Measurements from ENCODE around the gene PRR12. TPM values are rescaled to one million over a fixed set of nuclear protein-coding genes. Genes with fewer than 3 reads are reported as not detected.

The PRR12 gene
- polyA plus RNA-seq, 3 donors, result 5.1 to 11.5 (median 7.3) TPM

DNA sequence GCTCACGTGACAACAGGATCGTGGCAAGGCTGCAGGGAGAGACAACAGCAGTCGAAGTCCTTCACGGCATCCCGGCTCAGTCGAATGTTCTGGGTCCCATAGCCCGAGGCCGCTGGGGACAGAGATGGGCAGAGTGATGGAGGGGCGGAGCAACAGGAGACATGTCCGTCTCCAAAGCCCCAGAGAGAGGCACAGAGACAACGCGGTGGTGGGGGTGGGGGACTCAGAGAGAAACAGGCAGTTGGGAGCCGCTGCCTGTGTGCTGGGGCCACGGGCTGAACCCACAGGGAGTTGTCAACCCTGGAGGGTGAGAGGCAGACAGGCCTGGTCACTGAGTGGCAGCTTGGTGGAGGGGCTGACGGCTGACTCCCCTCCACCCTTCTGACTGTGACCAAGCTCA, 31.1 kb upstream of the PRR12 start:
- H3K27ac ChIP-seq (ENCODE audit: low read depth, low read length), result no peak overlapping the region

DNA sequence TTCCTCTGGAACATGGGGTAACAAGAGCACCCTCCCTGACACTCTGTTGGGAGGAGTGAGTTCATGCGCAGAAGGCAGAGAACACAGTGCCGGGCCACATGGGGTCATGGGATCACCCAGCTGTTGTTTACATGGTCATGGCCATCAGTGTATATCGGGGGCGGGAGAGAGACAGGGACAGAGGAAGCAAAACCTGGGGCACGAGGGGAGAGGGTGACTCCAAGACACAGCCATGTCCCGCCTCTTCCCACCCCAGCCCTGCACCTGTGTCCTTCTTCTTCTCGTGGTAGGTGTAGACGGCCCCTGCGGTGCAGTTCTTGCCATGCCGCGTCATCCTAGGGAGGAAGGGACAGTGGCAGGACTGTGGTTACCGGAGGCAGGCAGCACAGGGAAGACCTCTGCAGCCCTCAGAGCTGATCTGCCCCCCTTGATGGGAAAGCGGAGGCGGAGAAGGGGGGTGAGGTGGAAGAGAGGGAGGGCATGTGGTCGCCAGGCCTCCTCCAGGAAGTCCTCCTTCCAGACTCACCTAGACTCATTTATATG, 30.6 kb upstream of the PRR12 start:
- 42 to 55% (median 45%) methylated on average over 15 of the region's 15 CpGs for WGBS, 3 donors
- no peak overlapping the region for H3K27ac ChIP-seq (ENCODE audit: low read depth, low read length)

More for the DNA sequence above, 31.1 kb upstream of the PRR12 start:
- WGBS, 3 donors, result 42 to 78% (median 74%) methylated on average over 15 of the region's 15 CpGs

- H3K27ac ChIP-seq (ENCODE audit: low read depth, low read length), result no peak overlapping the region
- 74 to 90% (median 85%) methylated on average over 6 of the region's 6 CpGs for WGBS, 3 donors
Measured at GRCh38 chr19:49564616-49565045, 26.4 kb upstream of the PRR12 start.

GRCh38 chr19:49565261-49565660, 25.7 kb upstream of the PRR12 start:
- no peak overlapping the region for H3K27ac ChIP-seq (ENCODE audit: low read depth, low read length)
- 28 to 41% (median 41%) methylated on average over 4 of the region's 4 CpGs for WGBS, 3 donors

GRCh38 chr19:49566302-49566701, 24.7 kb upstream of the PRR12 start:
- 98 to 100% (median 100%) methylated on average over 3 of the region's 3 CpGs for WGBS, 3 donors
- H3K27ac ChIP-seq (ENCODE audit: low read depth, low read length), result no peak overlapping the region

GRCh38 chr19:49567861-49568441, 23.0 kb upstream of the PRR12 start:
- no peak overlapping the region for H3K27ac ChIP-seq (ENCODE audit: low read depth, low read length)
- 41 to 59% (median 58%) methylated on average over 9 of the region's 9 CpGs for WGBS, 3 donors

GRCh38 chr19:49570138-49570856, 20.7 kb upstream of the PRR12 start:
- H3K27ac ChIP-seq (ENCODE audit: low read depth, low read length), result no peak overlapping the region
- WGBS, 3 donors, result 12 to 34% (median 30%) methylated on average over 14 of the region's 14 CpGs

GRCh38 chr19:49570997-49571676, 19.8 kb upstream of the PRR12 start:
- 60 to 70% (median 66%) methylated on average over 11 of the region's 11 CpGs for WGBS, 3 donors
- H3K27ac ChIP-seq (ENCODE audit: low read depth, low read length), result no peak overlapping the region

DNA sequence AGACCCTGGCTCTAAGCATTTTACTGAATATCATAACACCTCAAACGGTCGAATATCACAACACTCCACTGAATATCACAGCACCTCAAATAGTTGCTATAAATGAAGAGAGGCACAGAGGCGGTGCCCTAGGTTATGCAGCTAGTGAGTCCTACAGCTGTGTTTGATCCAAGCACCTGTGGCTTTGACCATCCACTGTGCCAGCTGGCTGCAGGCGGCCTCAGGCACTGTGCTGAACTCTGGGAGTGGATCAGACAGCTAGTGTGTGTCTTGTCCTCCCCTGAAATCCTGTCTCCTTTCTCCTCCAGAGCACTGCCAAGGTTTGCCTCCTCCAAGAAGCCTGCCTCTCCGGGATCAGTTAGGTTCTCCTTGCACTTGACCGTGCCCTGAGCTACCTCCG, 18.0 kb upstream of the PRR12 start:
- no peak overlapping the region for H3K27ac ChIP-seq (ENCODE audit: low read depth, low read length)
- 76 to 93% (median 88%) methylated on average over 7 of the region's 7 CpGs for WGBS, 3 donors

DNA sequence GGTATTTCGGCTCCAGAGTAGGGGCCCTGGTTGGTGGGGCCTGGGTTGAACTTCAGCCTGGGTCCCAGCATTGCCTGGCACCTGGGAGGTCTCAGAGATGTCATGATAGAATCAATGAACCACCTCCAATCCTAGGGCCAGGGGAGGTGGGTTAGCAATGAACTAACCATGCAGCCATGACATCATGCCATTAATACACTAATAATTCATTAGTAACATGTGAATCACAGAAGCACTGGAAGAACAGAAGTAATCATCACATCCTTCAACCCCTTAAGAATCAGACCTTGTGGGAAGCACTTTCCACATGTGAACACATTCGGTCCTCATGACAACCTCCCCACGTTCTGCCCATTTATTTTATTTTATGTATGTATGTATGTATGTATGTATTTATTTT, 17.6 kb upstream of the PRR12 start:
- 83 to 87% (median 84%) methylated on average over 3 of the region's 3 CpGs for WGBS, 3 donors
- no peak overlapping the region for H3K27ac ChIP-seq (ENCODE audit: low read depth, low read length)

- 90 to 95% (median 93%) methylated on average over 2 of the region's 2 CpGs for WGBS, 3 donors
- no peak overlapping the region for H3K27ac ChIP-seq (ENCODE audit: low read depth, low read length)
Measured at GRCh38 chr19:49574206-49574755, 16.7 kb upstream of the PRR12 start.

- WGBS, 3 donors, result 44 to 74% (median 67%) methylated on average over 4 of the region's 4 CpGs
- H3K27ac ChIP-seq (ENCODE audit: low read depth, low read length), result no peak overlapping the region
Measured at GRCh38 chr19:49579193-49579592, 11.8 kb upstream of the PRR12 start.

DNA sequence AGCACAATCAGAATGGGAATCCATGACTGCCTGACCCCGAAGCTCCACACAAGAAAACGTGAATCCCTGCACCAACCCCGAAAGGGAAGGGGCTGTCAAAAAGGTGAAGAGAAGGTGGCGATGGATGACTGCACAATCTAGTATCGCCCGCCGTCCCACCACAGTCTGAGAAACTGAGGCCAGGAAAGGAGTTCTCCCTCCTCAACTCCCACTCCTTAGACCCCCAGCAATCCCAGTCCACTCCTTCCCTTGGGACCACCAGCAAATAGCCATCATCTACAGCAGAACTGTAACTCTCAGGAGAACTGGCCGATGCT, 11.1 kb upstream of the PRR12 start:
- WGBS, 3 donors, result 0 to 2% (median 2%) methylated on average over 8 of the region's 8 CpGs

DNA sequence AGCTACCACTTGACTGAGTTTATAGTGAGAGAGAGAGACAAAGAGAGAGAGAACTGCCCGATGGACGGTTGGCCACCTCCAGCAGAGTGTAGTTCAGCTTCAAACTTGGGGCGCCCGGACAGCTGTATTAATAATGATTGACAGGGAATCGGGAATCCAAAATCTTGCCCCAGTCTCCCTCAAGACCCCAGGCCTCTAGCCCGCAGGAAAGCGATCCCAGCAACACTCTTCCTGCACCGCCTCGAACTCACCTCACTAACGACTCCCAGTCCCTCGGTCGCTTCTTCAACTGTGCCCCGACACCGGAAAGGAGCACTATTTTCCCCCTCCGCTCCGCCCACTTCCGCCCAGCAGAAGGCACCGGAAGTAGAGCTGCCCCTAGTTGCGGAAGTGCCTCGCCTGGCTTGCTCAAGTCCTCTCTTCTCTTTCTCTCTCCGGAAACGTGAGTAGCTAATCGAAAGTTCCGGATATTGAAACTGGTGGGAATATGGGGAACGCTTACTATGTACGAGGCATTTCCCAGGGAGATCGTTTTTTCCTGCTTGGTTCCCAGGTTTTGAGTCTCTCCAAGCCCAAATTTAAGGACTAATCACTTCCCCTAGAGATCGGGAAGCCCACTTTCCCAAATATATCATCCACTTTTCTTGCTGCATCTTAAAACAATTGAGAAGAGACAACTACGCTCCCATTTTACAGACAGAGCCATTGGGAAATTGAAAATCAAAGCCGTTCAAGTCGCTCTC, 10.5 kb upstream of the PRR12 start, which contains the start of gene NOSIP:
Gene NOSIP (minus strand): TSS at position 293 of the 743 bp plus-strand sequence. CDS start 19,865 bp downstream, outside the sequence.
- no peak within 1 kb of the TSS for H3K27ac ChIP-seq (ENCODE audit: low read depth, low read length)
- 2% methylated on average over 31 of the region's 31 CpGs for WGBS, 3 donors

More for the DNA sequence above, 11.1 kb upstream of the PRR12 start:
- H3K27ac ChIP-seq (ENCODE audit: low read depth, low read length), result no peak overlapping the region

DNA sequence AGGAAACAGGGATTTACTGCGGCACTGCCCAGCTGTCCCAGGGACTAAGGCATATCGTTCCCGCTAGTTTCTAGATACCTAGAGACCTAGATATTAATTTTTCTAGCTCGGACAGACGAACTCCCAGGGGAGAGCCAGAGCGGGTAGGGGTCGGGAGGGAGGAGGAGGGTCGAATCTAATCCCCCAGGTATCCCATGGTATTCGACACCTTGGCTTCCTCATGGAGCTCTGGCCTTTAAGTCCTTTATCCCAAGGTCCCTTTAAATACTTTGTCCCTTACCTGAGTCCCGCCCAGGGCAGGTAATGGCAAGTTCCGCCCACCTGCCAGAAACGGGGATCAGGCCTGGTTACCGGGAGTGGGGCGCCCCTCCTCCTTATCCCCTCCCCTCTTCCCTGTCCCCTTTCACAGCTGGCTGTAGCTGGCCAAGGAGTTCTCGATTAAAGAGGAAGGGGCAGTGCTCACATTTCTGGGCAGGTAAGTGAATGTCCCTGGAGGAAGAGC, 9.9 kb upstream of the PRR12 start, which contains the start of gene PRRG2:
Gene PRRG2 (plus strand): TSS at position 310 of the 502 bp plus-strand sequence. CDS start 1,904 bp downstream, outside the sequence.
- H3K27ac ChIP-seq (ENCODE audit: low read depth, low read length), result no peak within 1 kb of the TSS
- WGBS, 3 donors, result 8 to 39% (median 37%) methylated on average over 15 of the region's 15 CpGs

GRCh38 chr19:49583239-49583638, 7.7 kb upstream of the PRR12 start:
- no peak overlapping the region for H3K27ac ChIP-seq (ENCODE audit: low read depth, low read length)
- WGBS, 3 donors, result 44 to 65% (median 58%) methylated on average over 2 of the region's 2 CpGs

DNA sequence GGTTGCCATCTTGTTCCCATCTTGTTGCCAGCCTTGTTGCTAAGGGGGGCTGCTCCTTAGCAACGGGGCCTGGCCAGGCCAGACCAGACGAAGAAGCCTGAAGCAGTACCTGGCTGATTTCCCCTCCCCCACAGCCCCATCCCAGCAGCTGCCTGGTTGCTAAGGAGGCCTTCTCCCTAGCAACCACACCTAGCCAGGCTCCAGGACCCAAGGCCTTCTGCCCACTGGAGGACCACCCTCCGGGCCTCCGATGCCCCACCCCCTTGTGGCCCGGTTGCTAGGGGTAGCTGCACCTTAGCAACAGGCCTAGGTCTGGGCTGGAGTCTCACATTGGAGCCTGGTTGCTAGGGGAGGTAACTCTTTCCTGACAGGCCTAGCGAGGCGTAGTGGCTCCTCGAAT, 6.0 kb upstream of the PRR12 start:
- WGBS, 3 donors, result 64 to 70% (median 68%) methylated on average over 8 of the region's 8 CpGs
- no peak overlapping the region for H3K27ac ChIP-seq (ENCODE audit: low read depth, low read length)

- WGBS, 3 donors, result 87 to 95% (median 90%) methylated on average over 8 of the region's 8 CpGs
- H3K27ac ChIP-seq (ENCODE audit: low read depth, low read length), result no peak overlapping the region
Measured at GRCh38 chr19:49587227-49587626, 3.8 kb upstream of the PRR12 start.

Measured in adipose tissue (tissue), 3 donors.